HG03045 (cell line): ENCODE results near the gene FOXO1.

Source experiments
- ATAC-seq: cut with Tn5 transposase; IDR thresholded peaks from one replicate; pipeline ENCODE4 v1.9.1; 2021; ENCODE audit warnings: mild to moderate bottlenecking, moderate library complexity; ENCODE audit not compliant: unreplicated experiment

The FOXO1 gene

DNA sequence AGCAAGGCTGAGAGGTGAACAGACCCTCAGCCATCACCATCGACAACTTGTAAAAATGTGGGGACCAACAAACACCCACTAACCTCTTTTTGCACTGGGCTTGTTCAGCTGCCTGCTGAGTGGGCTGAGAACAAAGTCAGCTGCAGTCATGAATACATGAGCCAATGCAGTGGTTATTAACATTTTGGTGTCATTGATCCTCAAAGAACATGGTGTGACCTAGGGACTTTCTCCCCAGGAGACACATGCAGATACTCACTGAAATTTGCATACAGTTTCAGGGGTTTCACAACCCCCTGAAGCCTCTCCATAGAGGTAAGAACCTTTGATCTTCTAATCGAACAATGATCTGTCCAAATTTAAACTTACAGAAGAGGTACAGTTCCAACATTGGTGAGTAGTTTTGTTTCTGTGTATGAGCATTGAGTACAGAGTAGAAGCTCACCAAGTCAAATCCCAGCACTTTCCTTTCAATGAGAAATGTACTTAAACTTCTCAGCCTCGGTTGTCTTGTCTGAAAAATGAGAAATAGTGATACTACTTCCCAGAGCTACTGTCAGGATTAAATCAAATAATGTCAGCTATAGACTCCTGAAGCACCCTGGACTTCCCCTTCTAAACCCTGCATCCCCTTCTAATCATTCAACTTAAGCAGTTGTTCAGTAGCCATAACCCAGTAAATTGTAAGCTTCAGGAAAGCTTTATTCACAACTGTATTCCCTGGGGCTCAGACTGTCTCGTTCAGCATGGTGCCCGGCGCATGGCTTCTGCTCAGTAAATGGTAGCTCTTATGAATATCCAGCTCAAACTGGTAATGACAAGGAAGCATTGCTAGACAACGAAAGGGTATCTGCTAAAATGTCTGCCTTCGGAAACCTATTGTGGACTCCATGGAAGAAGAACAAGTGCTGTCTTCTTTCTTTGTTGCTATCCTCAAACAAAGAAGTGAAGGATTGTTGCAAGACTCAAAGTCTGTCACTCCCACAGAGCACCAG is 148.7 kb downstream of the FOXO1 start:
- ATAC-seq: peak; percentile 74

DNA sequence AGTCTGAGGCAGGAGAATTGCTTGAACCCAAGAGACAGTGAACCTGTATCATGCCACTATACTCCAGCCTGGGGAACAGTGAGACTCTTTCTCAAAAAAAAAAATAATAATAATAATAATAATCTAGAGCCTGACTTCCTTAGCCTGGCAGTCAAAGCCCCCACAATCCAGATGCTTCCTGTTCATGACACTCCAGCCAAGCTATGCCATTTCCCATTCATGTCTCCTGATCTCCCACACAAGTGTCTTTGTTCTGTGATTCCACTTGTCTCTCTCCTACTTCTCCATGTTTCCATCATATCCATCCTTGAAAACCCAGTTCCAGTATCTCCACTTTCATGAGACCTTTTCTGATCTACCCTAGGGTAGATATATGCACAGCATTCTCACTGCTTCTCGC is 150.7 kb downstream of the FOXO1 start:
- no peak for ATAC-seq

DNA sequence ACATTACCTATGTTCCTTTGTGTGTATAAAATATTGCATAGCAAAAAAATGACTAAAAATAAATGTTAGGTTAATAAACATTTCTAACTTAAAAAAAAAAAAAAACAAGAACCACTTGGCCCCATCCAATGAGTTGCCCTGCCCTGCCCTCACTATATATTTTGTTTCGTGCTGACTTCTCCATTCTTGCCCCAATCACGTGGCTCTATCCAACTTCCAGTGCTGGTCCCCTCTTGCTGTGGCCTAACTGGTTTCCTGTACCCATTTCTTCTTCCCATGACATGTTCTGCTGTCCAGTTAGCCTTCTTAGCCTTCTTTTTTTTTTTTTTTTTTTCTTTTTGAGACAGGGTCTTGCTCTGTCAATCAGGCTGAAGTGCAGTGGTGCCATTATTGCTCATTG is 151.6 kb downstream of the FOXO1 start:
- ATAC-seq: no peak

DNA sequence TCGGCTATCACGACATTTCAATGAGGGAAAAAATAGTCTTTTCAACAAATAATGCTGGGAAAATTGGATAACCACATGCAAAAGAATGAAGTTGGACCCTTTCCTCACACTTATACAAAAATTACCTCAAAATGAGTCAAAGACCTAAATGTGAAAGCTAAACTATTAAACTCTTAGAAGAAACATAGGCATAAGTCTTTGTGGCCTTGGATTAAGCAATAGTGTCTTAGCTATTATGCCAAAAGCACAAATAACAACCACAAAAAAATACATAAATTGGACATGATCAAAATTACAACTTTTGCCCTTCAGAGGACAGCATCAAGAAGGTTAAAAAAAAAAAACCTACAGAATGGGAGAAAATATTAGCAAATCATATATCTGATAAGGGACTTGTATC is 156.6 kb downstream of the FOXO1 start:
- no peak for ATAC-seq

DNA sequence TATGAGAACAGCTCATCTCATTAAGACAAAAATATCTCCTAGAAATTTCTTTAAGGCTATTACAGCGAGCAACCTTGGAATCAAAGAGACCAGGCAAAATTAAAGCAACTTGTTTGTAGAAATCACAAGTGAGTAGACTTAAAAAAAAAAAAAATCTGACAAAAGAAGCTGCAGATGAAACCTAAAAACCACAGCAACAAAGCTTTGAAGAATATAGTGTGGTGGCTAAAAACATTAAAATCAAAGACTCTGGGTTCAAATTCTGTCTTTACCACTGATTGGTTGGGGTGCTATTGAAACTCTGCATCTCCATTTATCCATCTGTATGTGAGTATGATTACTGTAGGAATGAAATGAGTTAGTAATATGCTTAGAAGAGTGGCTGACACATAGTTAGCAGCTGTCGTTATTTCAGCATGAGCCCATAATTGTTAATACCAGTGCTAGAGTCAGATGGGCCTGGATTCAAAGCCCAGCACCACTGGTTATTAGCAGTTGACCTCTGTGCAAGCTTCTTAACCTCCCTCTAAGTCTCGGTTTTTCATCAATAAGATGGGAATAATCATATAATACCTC is 157.6 kb downstream of the FOXO1 start:
- no peak for ATAC-seq

DNA sequence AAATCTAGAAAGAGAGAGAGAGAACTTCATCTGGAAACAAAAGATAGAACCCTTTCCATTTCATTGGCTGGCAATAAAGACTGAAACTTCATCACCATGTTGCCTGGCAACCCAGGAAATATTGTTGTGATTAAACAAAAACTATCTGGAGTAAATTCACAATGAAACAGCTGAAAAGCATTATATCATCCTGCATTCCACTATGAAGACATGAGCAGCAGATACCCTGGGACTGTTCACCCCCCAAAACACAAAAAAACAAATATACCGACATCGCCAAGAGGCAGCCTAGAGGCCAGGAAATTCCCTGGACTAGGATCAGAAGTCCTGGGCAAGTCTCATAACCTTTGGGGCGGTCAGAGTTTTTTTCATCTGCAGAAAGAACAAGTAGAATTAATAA is 158.3 kb downstream of the FOXO1 start:
- ATAC-seq: no peak

DNA sequence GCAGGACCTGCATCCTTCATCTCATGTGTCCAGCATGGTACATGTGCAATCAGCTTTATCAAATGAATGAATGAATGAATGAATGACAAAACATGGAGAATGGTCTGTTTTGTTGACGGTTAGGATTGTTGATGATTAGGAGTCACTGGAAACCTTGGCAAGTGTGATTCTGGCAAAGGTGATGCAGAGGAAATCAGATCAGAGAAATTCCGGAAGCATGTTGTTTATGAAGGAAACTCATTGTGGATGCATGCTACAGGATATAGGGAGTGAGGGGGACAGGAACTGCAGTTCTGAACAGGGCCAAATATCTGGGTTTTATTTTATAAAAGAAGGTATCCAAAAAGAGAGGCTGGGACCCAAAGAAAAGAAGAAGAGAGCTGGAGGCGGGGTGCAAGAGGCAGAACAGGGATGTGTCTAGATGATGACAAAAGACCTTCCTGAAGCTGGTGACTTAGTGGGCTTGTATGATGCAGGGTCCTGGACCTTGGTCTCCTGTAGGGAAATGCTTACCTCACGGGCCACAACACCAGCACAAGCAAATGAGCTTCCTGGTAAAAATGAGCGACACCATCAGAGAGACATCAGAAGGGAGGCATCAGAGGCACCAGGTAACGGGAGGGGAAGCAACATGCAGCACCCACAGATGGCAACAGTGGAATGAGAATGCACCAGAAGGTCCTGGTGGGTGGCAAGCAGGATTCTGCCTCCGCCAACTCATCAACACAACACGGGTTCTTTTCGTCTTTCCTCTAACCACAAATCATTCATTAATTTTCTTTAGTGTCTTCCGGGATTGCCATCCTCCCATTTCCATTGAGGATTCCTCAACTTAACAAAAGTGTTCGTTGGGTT is 159.6 kb downstream of the FOXO1 start:
- ATAC-seq: no peak
